Activated CD4-positive, alpha-beta T cell treated with anti-CD3 and anti-CD28 coated beads, Interleukin-2, Interleukin-6, amounts not matched to agents 100 ng/mL and 50 ng/mL, durations not matched to agents 16 hours and 8 hours (primary cell): ENCODE data around the gene CDR2.
A peak's percentile ranks its signal among the peaks of the same experiment; 100 is the strongest.
"Not testable (repeated sequence)": the region's sequence is repeated elsewhere in the genome, so short reads cannot be mapped to it uniquely, and the experiment has no call there.

ENCODE experiments used
- DNase-seq: peaks from one replicate; pipeline ENCODE4 v3.0.0-alpha.2; 2020

CDR2 gene

GRCh38 chr16:22375117-22375962 is 921 bp upstream of the CDR2 start:
- DNase-seq: no peak

- peak; percentile 47 for DNase-seq
Observed at GRCh38 chr16:22373662-22374310, 633 bp downstream of the CDR2 start.

GRCh38 chr16:22372882-22373661 is 1.3 kb downstream of the CDR2 start:
- peak; percentile 47 for DNase-seq

GRCh38 chr16:22370038-22370820 is 4.2 kb downstream of the CDR2 start:
- DNase-seq: no peak

- peak; percentile 34 for DNase-seq
Observed at GRCh38 chr16:22369221-22369811, 5.1 kb downstream of the CDR2 start.

- not testable (repeated sequence) for DNase-seq
Observed at GRCh38 chr16:22368200-22368826, 6.1 kb downstream of the CDR2 start.

- no peak for DNase-seq
Observed at GRCh38 chr16:22366889-22367288, 7.5 kb downstream of the CDR2 start.

GRCh38 chr16:22366371-22366770 is 8.0 kb downstream of the CDR2 start:
- DNase-seq: no peak

- no peak for DNase-seq
Observed at GRCh38 chr16:22364241-22364640, 10.2 kb downstream of the CDR2 start.

GRCh38 chr16:22360963-22361659 is 13.3 kb downstream of the CDR2 start:
- DNase-seq: no peak

- DNase-seq: no peak
Observed at GRCh38 chr16:22359679-22360078, 14.7 kb downstream of the CDR2 start.

GRCh38 chr16:22358000-22358399 is 16.4 kb downstream of the CDR2 start:
- DNase-seq: no peak

GRCh38 chr16:22357635-22357971 is 16.8 kb downstream of the CDR2 start:
- DNase-seq: no peak

GRCh38 chr16:22356930-22357634 is 17.3 kb downstream of the CDR2 start:
- no peak for DNase-seq

- DNase-seq: no peak
Observed at GRCh38 chr16:22355487-22355908, 18.9 kb downstream of the CDR2 start.

GRCh38 chr16:22353933-22354541 is 20.4 kb downstream of the CDR2 start:
- DNase-seq: no peak

GRCh38 chr16:22353191-22353919 is 21.1 kb downstream of the CDR2 start:
- peak; percentile 40 for DNase-seq

GRCh38 chr16:22352723-22353122 is 21.7 kb downstream of the CDR2 start:
- DNase-seq: no peak

- DNase-seq: no peak
Observed at GRCh38 chr16:22352140-22352539, 22.3 kb downstream of the CDR2 start.
